Measurements from ENCODE around the gene MSMO1. TPM values are rescaled to one million over a fixed set of nuclear protein-coding genes. Genes with fewer than 3 reads are reported as not detected.

Gene MSMO1
- total and polyA plus RNA-seq, 10 of the 15 experiments (the other 5 are each of a cell fraction or from before 2014, with no cell fraction given), result 63.6 to 168 (median 105) TPM

GRCh38 chr4:165368567-165368966, 41.1 kb downstream of the MSMO1 start:
- FAIRE-seq (no peak), DNase-seq (ENCODE audit: low read depth, low spot score) (no peak), ATAC-seq (no peak)
- no peaks in the 10 kb centered on the region for H3K27me3 ChIP-seq (replicated peaks in 1 of 2; ENCODE audit: control insufficient read depth in 2 of 2, insufficient read depth in 2 of 2, low read length in 1 of 2)
- intact Hi-C loops (cut with micrococcal nuclease; ENCODE audit: unreplicated experiment) (no loop called here), in situ Hi-C loops (cut with MboI) (no loop called here)
- H3K4me2 ChIP-seq (ENCODE audit: control insufficient read depth, insufficient read depth), result no peak overlapping the region
- no peak overlapping the region for H3K9ac ChIP-seq (ENCODE audit: control insufficient read depth, insufficient read depth, low read length)
- SMC1A ChIA-PET (ENCODE audit: uncharacterized antibody, unreplicated experiment), result no interaction called here
- no peaks in the 10 kb centered on the region for H3K4me1 ChIP-seq (ENCODE audit: control insufficient read depth, insufficient read depth, low read length)
- TF ChIP-seq E4F1 (IDR thresholded peaks at IDR 0.05; ENCODE audit: borderline replicate concordance, partially characterized antibody), result no peak
- TF ChIP-seq PAX8 (IDR thresholded peaks at IDR 0.05), result no peak
- no peak for TF ChIP-seq E2F4 (IDR thresholded peaks at IDR 0.05; ENCODE audit: low read depth, low read length)
- TF ChIP-seq PBX3 (IDR thresholded peaks at IDR 0.05; ENCODE audit: insufficient replicate concordance, low read depth, low read length), result no peak
- no peak for TF ChIP-seq STAT3 (IDR thresholded peaks at IDR 0.05; ENCODE audit: low read depth, low read length)
- no peak for TF ChIP-seq KDM1A (IDR thresholded peaks at IDR 0.05; ENCODE audit: borderline replicate concordance)
- no peak for TF ChIP-seq RB1 (IDR thresholded peaks at IDR 0.05; ENCODE audit: borderline replicate concordance)
- no peak for TF ChIP-seq POLR2AphosphoS2 (IDR thresholded peaks at IDR 0.05; ENCODE audit: low read depth, low read length)
- no peak for TF ChIP-seq MEF2B (IDR thresholded peaks at IDR 0.05; ENCODE audit: partially characterized antibody, poor library complexity, severe bottlenecking)
- 94% methylated on average over 1 of the region's 1 CpG for WGBS (ENCODE audit: insufficient coverage, insufficient replicate concordance, low lambda C conversion rate, missing lambda C conversion rate)
- no peaks in the 10 kb centered on the region for H3K79me2 ChIP-seq (ENCODE audit: control insufficient read depth, insufficient read depth, low read length)
- no peaks in the 10 kb centered on the region for H3K9me3 ChIP-seq (replicated peaks; ENCODE audit: control insufficient read depth, insufficient read depth, low read length)
- H3K27ac ChIP-seq (ENCODE audit: control insufficient read depth, insufficient read depth), result no peak overlapping the region
- H3K4me3 ChIP-seq, result no peak overlapping the region
- RAD21 ChIA-PET (ENCODE audit: unreplicated experiment), result no interaction called here
- H4K20me1 ChIP-seq (ENCODE audit: control insufficient read depth, insufficient read depth), result no peaks in the 10 kb centered on the region
- no peaks in the 10 kb centered on the region for H3K36me3 ChIP-seq (ENCODE audit: control insufficient read depth in 2 of 2, insufficient read depth in 2 of 2, low read length in 1 of 2)
- H2AFZ ChIP-seq (ENCODE audit: control insufficient read depth, low read depth, low read length), result no peak overlapping the region
- POLR2A ChIA-PET, result no interaction called here
- BruUV-seq (replicated peaks), result no TSS peak
- CTCF ChIA-PET, result interaction anchor here (0.7 kb wide), 1 partner anchor 13 kb away, joined by 3 read pairs; no protein-coding TSS in a partner anchor

All from GM12878 (cell line).